Measurements from ENCODE around the gene AKR1C8.

Gene AKR1C8

DNA sequence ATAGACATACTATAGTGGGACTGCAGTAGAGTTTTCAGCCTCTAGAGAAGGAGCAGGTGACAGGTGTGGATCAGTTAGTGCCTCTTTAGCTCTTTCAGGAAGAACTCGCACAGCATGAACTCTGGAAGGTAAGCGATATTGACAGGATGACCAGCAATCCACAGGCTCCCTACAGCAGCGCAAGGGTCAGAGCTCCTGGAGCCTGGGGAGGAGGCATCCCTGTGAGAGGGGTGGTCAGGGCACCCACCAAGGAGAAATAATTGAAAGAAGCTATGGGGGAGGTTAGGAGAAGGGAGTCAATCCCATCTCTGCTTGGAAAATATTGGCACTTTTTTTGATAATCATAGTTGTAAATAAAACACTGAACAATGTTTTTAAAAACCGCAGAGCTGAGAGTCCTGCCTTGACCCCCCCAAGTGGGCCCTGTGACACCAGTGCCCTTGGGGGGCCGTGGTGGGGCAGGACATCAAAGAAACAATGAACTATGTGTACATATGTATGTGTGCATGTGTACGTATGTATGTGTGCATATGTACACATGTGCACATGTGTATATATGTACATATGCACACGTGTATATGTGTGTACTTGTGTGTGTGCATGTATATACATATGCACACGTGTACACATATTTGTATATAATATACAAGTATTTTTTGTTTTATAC, 77.0 kb downstream of the AKR1C8 start:
- no peak for DNase-seq (ENCODE audit: low read depth)

DNA sequence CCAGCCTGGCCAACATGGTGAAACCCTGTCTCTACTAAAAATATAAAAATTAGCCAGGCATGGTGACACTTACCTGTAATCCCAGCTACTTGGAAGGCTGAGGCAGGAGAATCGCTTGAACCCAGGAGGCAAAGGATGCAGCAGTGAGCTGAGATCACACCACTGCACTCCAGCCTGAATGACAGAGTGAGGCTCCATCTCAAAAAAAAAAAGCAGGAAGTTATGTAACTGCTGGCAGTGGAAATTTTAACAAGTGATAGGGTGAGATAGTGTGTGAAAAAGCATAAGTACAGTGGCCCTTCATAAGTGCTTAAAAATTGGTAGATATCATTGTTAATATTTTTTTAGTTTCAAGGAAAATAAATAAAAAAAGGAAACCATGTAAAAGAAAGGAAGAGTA, 78.4 kb downstream of the AKR1C8 start:
- DNase-seq (ENCODE audit: low read depth): no peak

- DNase-seq (ENCODE audit: low read depth): no peak
Observed at GRCh38 chr10:5105626-5106025, 79.3 kb downstream of the AKR1C8 start.

All from EH (cell line).